GM18907 (cell line): ENCODE data around the gene ZNF574.

Source experiments
- ATAC-seq: cut with Tn5 transposase; IDR thresholded peaks from one replicate; pipeline ENCODE4 v1.9.1; 2021; ENCODE audit warnings: mild to moderate bottlenecking, moderate library complexity; ENCODE audit not compliant: unreplicated experiment

Gene ZNF574

GRCh38 chr19:42079886-42080763 is 4.2 kb downstream of the ZNF574 start:
- ATAC-seq: no peak

GRCh38 chr19:42080764-42081375 is 4.9 kb downstream of the ZNF574 start:
- ATAC-seq: no peak

- ATAC-seq: no peak
Measured at GRCh38 chr19:42081584-42082203, 5.7 kb downstream of the ZNF574 start.

- ATAC-seq: no peak
Measured at GRCh38 chr19:42083537-42083936, 7.6 kb downstream of the ZNF574 start.

- ATAC-seq: no peak
Measured at GRCh38 chr19:42086188-42086736, 10.3 kb downstream of the ZNF574 start.

- no peak for ATAC-seq
Measured at GRCh38 chr19:42086770-42087550, 11.0 kb downstream of the ZNF574 start.

GRCh38 chr19:42088471-42089190 is 12.7 kb downstream of the ZNF574 start:
- no peak for ATAC-seq

- no peak for ATAC-seq
Measured at GRCh38 chr19:42089191-42089750, 13.3 kb downstream of the ZNF574 start.

GRCh38 chr19:42089772-42090171 is 13.8 kb downstream of the ZNF574 start:
- no peak for ATAC-seq

DNA sequence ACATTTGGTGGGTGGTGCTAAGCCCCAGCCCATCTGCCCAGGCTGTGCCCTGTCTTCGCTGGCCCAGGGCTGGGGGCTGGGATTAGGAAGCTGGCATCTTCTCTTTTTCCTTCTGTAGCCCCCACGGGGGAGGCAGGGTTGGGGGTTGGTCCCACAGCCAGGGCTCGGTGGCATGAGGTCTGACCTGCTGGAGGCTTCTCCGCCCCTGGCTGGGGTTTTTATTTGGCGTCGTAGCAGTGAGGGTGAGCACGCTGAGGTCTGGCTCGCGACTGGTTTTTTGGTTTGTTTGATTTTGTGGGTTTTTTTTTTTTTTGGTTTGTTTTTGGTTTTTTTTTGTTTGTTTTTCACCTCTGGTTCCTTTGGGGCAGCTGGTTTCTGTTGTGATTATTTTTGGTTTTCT is 14.7 kb downstream of the ZNF574 start:
- no peak for ATAC-seq

- no peak for ATAC-seq
Measured at GRCh38 chr19:42091300-42091699, 15.3 kb downstream of the ZNF574 start.

- ATAC-seq: no peak
Measured at GRCh38 chr19:42091742-42092141, 15.8 kb downstream of the ZNF574 start.

DNA sequence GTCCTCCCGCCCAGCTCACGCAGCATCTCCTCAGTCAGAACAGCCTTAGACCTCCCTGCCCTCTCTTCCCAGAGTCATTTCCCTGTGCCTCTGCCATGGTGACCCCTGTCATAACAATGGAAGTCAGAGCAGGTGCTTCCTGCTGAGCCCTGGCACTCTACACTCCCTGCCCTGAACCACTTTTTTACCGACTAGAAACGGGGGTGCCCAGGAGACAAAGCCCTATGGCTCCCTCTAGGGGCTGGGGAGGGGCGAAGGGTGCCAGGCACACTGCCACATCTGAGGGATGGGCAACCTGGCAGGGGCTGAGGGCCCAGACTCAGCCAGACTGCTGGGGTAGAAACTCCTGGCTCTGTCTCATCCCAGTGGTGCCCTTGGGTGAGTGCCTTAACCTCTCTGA is 16.4 kb downstream of the ZNF574 start:
- ATAC-seq: no peak

GRCh38 chr19:42093505-42093904 is 17.5 kb downstream of the ZNF574 start:
- no peak for ATAC-seq

- no peak for ATAC-seq
Measured at GRCh38 chr19:42093926-42094325, 18.0 kb downstream of the ZNF574 start.

- no peak for ATAC-seq
Measured at GRCh38 chr19:42095142-42095813, 19.3 kb downstream of the ZNF574 start.

DNA sequence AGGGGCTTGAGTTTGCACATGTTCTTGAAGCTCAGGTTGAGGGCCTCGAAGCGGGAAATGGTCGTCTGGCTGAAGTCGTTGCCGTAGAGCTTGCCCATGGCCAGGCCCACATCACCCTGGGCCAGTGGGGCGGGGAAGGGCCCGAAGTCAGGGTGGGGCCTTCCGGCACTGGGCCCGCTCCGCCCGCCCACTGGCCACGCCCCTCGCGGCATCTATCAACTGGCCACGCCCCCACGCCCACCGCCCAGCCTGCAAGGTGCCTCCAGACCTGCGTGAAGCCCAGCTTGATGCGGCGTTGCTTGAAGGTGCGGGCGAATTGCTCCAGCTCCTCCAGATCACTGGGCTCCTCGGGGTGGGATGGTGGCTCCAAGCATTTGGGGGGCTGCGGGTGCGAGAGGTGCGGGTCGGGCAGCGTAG is 19.9 kb downstream of the ZNF574 start:
- ATAC-seq: no peak

DNA sequence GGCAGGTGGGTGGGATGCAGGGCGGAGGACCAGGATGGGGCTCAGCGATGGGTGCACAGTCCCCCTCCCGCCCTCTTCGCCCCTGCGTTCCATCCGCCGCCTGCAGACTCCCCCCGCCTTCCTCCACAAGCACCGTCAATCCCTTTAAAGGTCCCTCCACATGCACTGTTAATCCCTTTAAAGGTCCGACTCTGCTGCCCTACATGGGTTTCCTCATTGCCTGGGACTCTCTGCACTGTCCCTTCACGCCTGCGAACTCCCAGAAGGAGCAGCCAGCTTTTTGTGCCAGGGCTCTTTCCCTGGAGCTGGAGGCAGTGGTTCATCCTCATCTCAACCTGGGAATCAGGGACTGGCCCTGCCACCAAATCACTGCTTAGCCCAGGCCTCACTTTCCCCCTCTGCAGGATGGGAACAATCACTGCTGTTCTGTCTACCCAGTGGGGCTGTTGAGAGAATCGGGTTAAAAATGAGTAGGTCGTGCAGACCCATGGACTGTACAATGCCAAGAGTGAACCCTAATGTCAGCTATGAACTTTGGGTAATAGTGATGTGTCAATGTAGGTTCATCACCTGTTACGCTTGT is 20.4 kb downstream of the ZNF574 start:
- ATAC-seq: no peak

DNA sequence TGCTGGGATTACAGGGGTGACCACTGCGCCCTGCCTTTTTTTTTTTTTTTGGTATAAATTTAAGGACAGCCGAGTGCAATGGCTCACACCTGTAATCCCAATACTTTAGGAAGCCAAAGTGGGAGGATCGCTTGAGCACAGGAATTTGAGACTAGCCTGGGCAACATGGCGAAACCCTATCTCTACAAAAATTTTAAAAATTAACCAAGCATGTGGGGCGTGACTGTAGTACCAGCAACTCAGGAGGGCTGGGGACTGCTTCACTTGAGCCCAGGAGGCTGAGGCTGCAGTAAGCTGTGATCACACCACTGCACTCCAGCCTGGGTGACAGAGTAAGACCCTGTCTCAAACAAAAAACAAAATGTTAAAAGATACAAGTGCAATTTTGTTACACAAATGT is 21.5 kb downstream of the ZNF574 start:
- no peak for ATAC-seq
